Renal pelvis (tissue), 4 donors: Measurements from ENCODE around the gene KDR. TPM values are rescaled to one million over a fixed set of nuclear protein-coding genes. Genes with fewer than 3 reads are reported as not detected.

Experiments
- DNase-seq: peaks from one replicate; pipeline ENCODE4 v3.0.0-alpha.2; 2013
- polyA plus RNA-seq, 3 donors: library from polyadenylated mRNA; unstranded; fragments of 120-200 nt; gene quantifications; one replicate each; pipeline ENCODE4 v1.2.1, GENCODE V29; 2013; ENCODE audit not compliant: insufficient read length in 3 of 3

KDR gene
- polyA plus RNA-seq, 3 donors: 51.9 to 60.2 (median 52.7) TPM

DNA sequence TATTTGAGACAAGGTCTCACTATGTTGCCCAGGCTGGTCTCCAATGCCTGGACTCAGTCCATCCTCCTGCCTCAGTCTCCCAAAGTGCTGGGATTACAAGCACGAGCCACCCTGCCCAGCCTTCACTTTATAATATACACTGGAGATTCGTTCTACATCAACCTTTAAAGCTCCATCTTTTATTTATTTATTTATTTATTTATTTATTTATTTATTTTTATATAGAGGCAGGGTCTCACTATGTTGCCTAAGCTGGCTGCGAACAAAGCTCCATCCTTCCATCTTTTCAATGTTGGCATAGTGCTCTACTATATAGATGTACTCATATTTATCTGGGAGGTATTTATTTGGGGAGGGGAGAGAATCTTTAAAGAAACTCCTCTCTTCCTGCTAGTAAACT lies 1.7 kb upstream of the KDR start:
- DNase-seq: no peak

GRCh38 chr4:55125763-55126541 lies 557 bp upstream of the KDR start:
- peak; percentile 9 for DNase-seq

GRCh38 chr4:55124322-55125076 lies 896 bp downstream of the KDR start:
- no peak for DNase-seq

DNA sequence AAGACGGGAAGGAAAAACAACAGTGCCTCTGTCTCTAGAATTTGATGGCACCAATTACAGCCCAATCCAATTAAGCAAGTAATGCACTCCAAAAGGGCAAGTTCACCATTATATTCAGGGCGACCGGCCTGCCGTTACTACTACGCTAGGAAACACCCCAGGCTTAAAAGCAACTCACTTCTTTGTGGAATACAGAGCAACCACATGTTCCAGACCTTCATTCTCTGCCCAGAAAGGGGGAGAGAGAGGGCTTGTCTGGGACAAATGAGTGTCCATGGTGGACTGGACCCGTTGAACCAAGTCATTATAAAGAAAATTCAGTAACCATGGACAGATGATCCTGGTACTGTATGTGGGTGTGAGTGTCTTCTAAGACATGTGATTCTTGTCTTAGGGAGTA lies 1.6 kb downstream of the KDR start:
- no peak for DNase-seq

DNA sequence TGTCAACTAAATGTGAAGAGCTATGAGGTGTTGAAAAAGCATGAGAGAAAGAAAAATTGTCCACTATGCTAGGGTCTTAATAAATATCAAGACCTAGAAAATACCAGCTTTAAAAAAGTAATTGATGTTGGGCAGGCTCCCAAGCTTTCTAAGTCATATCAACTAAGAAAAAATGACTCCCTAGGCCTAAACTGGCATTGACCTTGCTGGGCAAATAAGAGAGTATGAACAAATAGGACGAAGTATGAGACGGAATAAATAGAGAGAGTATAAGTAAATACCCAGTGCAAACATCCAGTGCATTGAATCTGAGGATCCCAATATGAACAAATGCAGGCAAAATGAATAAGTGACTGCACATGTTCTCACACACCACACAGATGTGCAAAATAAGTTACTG lies 3.2 kb downstream of the KDR start:
- DNase-seq: no peak

DNA sequence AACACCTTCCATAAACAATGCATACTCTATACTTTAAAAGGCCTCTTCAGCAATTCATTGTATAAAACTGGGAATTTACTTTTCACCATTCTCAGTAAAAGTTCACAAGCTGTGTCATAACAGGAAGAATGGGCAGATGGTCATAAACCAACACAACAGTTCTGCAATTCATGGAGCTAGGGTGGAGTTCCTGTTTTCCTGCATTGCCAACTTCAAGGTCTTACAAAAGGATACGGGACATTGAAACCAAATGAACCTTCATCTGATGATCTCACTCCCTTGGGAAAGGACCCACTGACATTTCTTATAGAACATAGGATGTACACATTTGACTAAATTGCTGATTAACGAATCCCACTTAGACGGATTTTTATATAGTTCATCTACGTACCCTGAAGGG lies 4.1 kb downstream of the KDR start:
- no peak for DNase-seq

DNA sequence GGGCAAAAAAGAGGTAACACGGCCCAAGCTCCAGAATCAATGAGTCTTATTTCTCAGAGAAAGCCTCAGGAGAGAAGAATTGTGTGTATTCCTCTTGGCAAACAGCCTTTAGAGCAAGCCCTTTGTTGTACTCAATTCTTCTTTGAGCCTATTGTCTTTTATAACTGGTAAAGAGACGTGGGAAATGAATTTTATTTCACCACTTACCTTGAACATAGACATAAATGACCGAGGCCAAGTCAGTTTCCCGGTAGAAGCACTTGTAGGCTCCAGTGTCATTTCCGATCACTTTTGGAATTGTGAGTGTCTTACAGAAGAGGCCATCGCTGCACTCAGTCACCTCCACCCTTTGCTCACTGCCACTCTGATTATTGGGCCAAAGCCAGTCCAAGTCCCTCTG lies 7.0 kb downstream of the KDR start:
- DNase-seq: no peak

GRCh38 chr4:55117511-55117910 lies 7.9 kb downstream of the KDR start:
- no peak for DNase-seq

- DNase-seq: no peak
Observed at GRCh38 chr4:55116450-55116849, 8.9 kb downstream of the KDR start.

GRCh38 chr4:55111601-55112000 lies 13.8 kb downstream of the KDR start:
- no peak for DNase-seq

DNA sequence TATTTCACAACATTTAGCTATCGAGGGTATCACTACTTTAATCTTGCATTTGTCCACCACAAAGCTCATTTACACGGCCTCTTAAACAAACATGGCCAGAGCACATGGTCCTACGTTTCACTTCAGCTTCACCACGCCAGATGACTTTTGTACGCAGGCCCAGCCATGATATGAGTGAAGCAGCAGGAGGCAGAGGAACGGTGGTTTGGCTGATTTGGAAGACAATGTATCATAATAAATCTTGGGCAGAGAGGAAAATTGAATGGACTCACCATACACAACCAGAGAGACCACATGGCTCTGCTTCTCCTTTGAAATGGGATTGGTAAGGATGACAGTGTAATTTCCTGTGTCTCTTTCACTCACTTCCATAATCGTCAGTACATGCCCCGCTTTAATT lies 15.3 kb downstream of the KDR start:
- no peak for DNase-seq

DNA sequence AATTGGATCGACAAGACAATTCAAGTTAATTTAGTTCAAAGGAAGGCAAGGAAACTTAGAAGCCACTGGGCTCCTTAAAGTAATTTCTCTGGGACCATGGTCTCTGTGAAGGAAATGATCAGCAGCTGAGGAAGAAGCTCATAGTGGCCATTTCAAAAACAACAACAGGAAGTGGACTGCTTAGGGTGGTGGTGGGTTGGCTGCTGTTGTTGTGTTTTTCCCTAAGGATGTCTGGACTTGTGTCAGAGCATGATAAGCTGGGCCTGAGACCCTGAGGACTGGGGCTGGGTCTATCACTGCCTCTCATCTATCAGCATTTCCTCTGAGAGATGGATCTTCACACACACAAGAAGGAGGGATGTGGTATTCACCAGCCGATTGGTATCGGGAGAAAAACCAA lies 18.3 kb downstream of the KDR start:
- DNase-seq: no peak

GRCh38 chr4:55103224-55103623 lies 22.2 kb downstream of the KDR start:
- DNase-seq: no peak

DNA sequence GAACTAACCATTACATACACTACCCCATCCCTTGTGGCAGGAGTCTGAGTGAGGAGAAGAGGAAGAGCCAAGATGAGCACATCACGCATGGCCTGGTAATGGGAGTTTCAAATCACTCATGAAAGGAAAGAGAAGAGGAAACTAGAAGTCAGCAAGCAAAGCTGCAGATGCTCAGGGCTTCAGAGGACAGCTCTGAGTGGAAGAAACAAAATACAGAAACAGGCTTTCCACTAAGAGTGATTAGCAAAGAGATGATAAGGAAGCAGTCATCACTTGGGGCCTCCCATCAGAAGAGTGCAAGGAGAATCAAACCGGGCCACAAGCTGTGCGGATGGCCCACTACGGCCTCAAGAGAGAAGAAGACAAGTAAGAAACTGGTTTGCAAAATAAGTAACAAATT lies 25.6 kb downstream of the KDR start:
- no peak for DNase-seq

DNA sequence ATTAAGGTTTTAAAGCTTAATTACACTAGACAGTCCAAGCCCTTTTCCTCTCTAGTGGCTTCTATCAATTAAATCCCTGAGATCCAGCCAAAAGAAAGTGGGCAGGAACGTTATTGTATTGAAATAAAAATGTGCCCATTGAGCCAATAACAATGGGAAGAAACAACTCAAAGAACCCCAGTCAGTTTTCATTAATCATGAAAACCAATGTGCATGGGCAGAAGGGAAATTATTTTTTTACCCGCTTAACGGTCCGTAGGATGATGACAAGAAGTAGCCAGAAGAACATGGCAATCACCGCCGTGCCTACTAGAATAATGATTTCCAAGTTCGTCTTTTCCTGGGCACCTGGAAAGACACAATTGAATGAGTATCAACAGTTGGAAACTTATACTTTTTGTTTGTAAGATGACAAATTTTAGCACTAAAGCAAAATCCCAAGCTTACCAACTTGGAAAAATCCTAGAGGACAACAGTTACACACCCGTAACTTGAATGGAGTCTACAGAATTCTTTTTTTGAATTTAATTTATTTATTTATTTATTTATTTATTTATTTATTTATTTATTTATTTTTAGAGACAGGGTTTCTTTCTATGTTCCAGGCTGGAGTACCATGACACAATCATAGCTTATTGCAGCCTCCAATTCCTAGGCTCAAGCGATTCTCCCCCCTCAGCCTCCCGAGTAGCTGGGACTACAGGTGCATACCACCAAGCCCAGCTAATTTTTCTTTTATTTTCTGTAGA lies 26.8 kb downstream of the KDR start:
- DNase-seq: no peak

DNA sequence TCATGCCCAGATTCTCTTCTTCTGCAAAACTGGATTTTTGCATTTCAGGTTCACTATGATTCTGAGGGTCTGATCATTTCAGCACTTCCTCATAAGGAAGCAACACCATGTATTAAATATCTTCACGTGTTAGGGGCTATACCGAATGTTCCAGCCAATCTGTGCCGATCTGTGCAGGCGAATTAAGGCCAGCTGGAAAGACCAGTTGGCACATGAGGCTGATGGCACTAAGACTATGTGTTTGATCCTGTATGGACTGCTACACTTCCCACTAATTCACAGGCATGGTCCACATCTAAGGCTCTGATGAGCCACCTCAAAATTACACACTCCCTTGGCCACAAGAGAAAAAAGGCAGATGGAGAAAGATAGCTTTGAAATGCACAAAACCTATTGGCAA lies 28.8 kb downstream of the KDR start:
- DNase-seq: no peak

- no peak for DNase-seq
Observed at GRCh38 chr4:55096045-55096444, 29.4 kb downstream of the KDR start.

DNA sequence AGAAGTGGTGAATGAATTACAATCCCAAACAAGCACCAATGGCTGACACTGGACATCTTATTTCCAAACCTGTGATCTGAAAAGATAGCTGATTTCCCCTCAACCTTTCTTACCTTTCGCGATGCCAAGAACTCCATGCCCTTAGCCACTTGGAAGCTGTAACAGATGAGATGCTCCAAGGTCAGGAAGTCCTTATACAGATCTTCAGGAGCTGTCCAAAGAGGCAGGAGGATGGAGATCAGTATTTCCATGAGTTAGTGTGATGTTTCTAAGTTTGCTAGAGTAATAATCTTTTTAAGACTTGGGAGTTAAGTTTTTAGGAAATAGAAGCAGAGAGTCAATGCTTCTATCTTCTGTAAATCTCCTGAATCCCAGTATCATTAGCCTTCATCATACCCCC lies 32.9 kb downstream of the KDR start:
- no peak for DNase-seq

- no peak for DNase-seq
Observed at GRCh38 chr4:55089916-55090315, 35.5 kb downstream of the KDR start.

- DNase-seq: no peak
Observed at GRCh38 chr4:55087913-55088260, 37.5 kb downstream of the KDR start.

- DNase-seq: peak; percentile 26
Observed at GRCh38 chr4:55087009-55087912, 38.1 kb downstream of the KDR start.

- DNase-seq: no peak
Observed at GRCh38 chr4:55086578-55086977, 38.8 kb downstream of the KDR start.
